Loucy (cell line): ENCODE results near the gene CT47C1.

Experiments
- H2AFZ ChIP-seq: fragments of 200-600 bp; sonication (generic); 2 replicates; pipeline ENCODE4 v1.6.0; 2016; ENCODE audit warnings: antibody characterized with exemption, mild to moderate bottlenecking, low read length, moderate library complexity
- H3F3A ChIP-seq: fragments of 200-600 bp; 2 replicates; pipeline ENCODE4 v1.6.0; 2016; ENCODE audit warnings: antibody characterized with exemption, low read depth, mild to moderate bottlenecking
- H3K27me3 ChIP-seq: fragments of 200-600 bp; sonication (generic); 2 replicates; pipeline ENCODE4 v1.6.1; 2014; ENCODE audit warnings: low read length, mild to moderate bottlenecking; ENCODE audit not compliant: insufficient read depth, poor library complexity, severe bottlenecking
- H3K36me3 ChIP-seq: fragments of 200-600 bp; sonication (generic); 2 replicates; pipeline ENCODE4 v1.6.1; 2016; ENCODE audit warnings: low read length; ENCODE audit not compliant: insufficient read depth
- H3K4me1 ChIP-seq: fragments of 200-600 bp; sonication (generic); 2 replicates; pipeline ENCODE4 v1.5.1; 2014; ENCODE audit warnings: low read length, mild to moderate bottlenecking; ENCODE audit not compliant: insufficient read depth, poor library complexity, severe bottlenecking
- H3K4me2 ChIP-seq: fragments of 200-600 bp; sonication (generic); 2 replicates; pipeline ENCODE4 v1.6.0; 2014; ENCODE audit warnings: antibody characterized with exemption, low read length, low read depth, mild to moderate bottlenecking; ENCODE audit not compliant: poor library complexity, severe bottlenecking
- H3K4me3 ChIP-seq: fragments of 200-600 bp; sonication (generic); 2 replicates; pipeline ENCODE4 v1.5.1; 2014; ENCODE audit warnings: low read length, mild to moderate bottlenecking, mixed read lengths; ENCODE audit not compliant: poor library complexity, severe bottlenecking
- H3K79me2 ChIP-seq: fragments of 200-600 bp; sonication (generic); 2 replicates; pipeline ENCODE4 v1.6.1; 2014; ENCODE audit warnings: low read length; ENCODE audit not compliant: insufficient read depth
- H3K9ac ChIP-seq: fragments of 200-600 bp; sonication (generic); 2 replicates; pipeline ENCODE4 v1.6.0; 2014; ENCODE audit warnings: mild to moderate bottlenecking, low read depth, low read length, moderate library complexity; ENCODE audit not compliant: poor library complexity, severe bottlenecking
- H3K9me2 ChIP-seq: fragments of 200-600 bp; sonication (generic); replicated peaks from 2 replicates; pipeline ENCODE4 v1.6.1; 2016; ENCODE audit warnings: low read depth, low read length, mixed read lengths
- H3K9me3 ChIP-seq: fragments of 200-600 bp; sonication (generic); 2 replicates; pipeline ENCODE4 v1.6.1; 2014; ENCODE audit warnings: mild to moderate bottlenecking, antibody characterized with exemption, low read length, low read depth; ENCODE audit not compliant: insufficient read depth
- H4K20me1 ChIP-seq: fragments of 200-600 bp; sonication (generic); 2 replicates; pipeline ENCODE4 v1.6.0; 2014; ENCODE audit warnings: antibody characterized with exemption, low read length, mild to moderate bottlenecking; ENCODE audit not compliant: insufficient read depth, poor library complexity, severe bottlenecking
- EZH2phosphoT487 ChIP-seq: fragments of 200-600 bp; IDR thresholded peaks from 2 replicates; pipeline ENCODE4 v1.6.1; 2018; ENCODE audit warnings: antibody characterized with exemption, mild to moderate bottlenecking, moderate library complexity, borderline replicate concordance
- TF ChIP-seq, protein P1 (sequence below): fragments of 200-600 bp; sonication (generic); conservative IDR thresholded peaks from 2 replicates; pipeline ENCODE4 v1.5.1; 2014; ENCODE audit warnings: mild to moderate bottlenecking, antibody characterized with exemption, low read length

CT47C1 gene

DNA sequence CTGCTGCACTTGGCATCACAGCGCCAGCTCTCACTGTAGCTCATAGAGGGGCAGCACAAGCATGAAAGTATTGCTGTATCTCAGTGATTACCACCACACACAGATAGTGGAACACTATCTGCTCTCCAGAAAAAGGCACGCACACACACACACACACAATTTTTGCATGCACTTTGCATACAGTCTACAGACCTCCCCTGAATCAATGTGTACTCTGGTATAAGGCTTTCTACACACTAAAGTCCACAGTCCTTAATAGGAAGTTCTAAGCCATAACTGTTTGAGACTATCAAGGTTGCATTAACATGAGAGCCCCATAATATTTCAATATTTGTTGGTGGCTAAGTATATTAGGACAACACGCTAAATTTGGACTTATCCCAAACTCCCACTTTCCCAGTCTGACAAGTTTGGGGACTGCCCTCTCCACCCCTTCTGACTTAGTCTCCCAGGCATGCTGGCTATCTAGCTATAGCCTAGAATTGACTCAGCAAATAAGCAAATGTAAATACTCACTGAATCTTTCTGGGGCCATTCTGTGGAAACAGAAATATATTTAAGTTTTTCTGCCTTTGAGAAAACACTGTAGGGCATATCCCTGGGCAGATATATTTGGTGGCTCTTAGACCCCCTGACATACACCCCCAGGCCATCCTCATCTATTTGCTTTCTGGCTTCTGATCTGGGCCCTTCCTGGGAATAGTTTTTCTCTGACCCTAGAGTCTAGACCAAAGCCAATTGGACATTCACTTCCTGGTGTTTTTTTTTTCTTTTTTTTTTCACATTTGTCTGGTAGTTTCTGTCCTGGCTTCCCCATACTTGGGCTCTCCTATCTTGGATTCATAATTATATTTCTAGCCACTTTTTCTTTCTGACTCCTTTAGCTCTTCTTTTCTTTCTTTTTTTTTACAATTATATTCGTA is 36.4 kb upstream of the CT47C1 start:
- H3K4me2 ChIP-seq = no peak overlapping the region
- no peaks in the 10 kb centered on the region for H4K20me1 ChIP-seq
- H2AFZ ChIP-seq = no peak overlapping the region
- H3K9ac ChIP-seq = no peak overlapping the region
- TF ChIP-seq, protein P1, sequence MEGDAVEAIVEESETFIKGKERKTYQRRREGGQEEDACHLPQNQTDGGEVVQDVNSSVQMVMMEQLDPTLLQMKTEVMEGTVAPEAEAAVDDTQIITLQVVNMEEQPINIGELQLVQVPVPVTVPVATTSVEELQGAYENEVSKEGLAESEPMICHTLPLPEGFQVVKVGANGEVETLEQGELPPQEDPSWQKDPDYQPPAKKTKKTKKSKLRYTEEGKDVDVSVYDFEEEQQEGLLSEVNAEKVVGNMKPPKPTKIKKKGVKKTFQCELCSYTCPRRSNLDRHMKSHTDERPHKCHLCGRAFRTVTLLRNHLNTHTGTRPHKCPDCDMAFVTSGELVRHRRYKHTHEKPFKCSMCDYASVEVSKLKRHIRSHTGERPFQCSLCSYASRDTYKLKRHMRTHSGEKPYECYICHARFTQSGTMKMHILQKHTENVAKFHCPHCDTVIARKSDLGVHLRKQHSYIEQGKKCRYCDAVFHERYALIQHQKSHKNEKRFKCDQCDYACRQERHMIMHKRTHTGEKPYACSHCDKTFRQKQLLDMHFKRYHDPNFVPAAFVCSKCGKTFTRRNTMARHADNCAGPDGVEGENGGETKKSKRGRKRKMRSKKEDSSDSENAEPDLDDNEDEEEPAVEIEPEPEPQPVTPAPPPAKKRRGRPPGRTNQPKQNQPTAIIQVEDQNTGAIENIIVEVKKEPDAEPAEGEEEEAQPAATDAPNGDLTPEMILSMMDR = no peak
- TF ChIP-seq EZH2phosphoT487 = no peak
- no peaks in the 10 kb centered on the region for H3K4me1 ChIP-seq
- no peaks in the 10 kb centered on the region for H3K27me3 ChIP-seq
- H3K79me2 ChIP-seq = no peaks in the 10 kb centered on the region
- no peaks in the 10 kb centered on the region for H3K9me3 ChIP-seq
- no peaks in the 10 kb centered on the region for H3K9me2 ChIP-seq
- H3F3A ChIP-seq = no peaks in the 10 kb centered on the region
- no peak overlapping the region for H3K4me3 ChIP-seq
- H3K36me3 ChIP-seq = no peaks in the 10 kb centered on the region

DNA sequence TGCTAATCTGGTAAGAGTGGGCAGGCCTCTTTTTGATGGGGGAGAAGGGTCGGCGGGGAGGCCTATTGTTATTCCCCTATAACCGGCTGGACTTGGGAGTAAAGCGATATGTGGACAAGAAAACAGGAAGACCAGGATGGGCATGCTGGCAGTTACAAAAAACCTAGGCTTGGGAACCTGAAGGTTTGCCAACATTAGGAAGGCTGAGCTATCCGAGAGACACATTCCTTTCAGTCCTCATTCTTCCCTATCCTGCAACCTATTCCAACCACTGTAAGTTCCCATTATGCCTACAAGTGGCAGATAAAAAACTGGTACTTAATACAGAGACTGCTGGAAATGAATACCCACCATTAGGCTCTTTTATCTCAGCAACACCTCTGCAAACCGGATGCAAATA is 32.4 kb upstream of the CT47C1 start:
- Histone ChIP-seq H4K20me1 (no peaks in the 10 kb centered on the region), H3K27me3 (no peaks in the 10 kb centered on the region), H3F3A (no peaks in the 10 kb centered on the region), H3K79me2 (no peaks in the 10 kb centered on the region), H3K9me3 (no peaks in the 10 kb centered on the region), H3K9ac (no peak overlapping the region), H3K4me1 (no peaks in the 10 kb centered on the region), H2AFZ (no peak overlapping the region), H3K9me2 (no peaks in the 10 kb centered on the region), H3K4me2 (no peak overlapping the region), H3K36me3 (no peaks in the 10 kb centered on the region), H3K4me3 (no peak overlapping the region)
- TF ChIP-seq EZH2phosphoT487 = no peak
- TF ChIP-seq, protein P1 = no peak

DNA sequence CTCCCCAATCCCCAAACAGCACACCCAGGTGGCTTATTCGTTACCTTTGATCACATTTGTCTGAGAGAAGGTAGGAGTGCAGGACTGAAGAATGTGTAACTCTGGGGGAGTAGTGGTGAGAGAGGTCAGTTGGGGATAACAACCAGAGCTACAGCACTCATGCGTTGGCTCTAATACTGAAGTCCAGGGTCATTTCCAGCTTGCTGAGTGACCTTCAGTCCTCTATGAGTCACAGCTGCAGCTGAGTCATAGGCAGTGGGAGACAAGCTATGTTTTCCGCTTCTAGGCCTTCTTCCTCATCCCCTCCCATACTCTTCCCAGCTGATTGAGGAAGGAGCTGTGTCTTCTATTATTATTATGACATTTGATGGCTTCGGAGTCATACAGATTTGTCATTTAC is 31.6 kb upstream of the CT47C1 start:
- H3K9me2 ChIP-seq = no peaks in the 10 kb centered on the region
- H3F3A ChIP-seq = no peaks in the 10 kb centered on the region
- H3K27me3 ChIP-seq = no peaks in the 10 kb centered on the region
- TF ChIP-seq EZH2phosphoT487 = no peak
- TF ChIP-seq, protein P1 = no peak
- no peak overlapping the region for H2AFZ ChIP-seq
- no peaks in the 10 kb centered on the region for H3K79me2 ChIP-seq
- no peaks in the 10 kb centered on the region for H3K36me3 ChIP-seq
- no peaks in the 10 kb centered on the region for H4K20me1 ChIP-seq
- H3K4me1 ChIP-seq = no peaks in the 10 kb centered on the region
- H3K4me3 ChIP-seq = no peak overlapping the region
- no peak overlapping the region for H3K9ac ChIP-seq
- no peak overlapping the region for H3K4me2 ChIP-seq
- H3K9me3 ChIP-seq = no peaks in the 10 kb centered on the region
